OCI-LY3 (cell line): ENCODE data around the gene PKP1.

Experiments
- CTCF ChIP-seq: fragments of 200-600, 300-600 bp; sonication (generic); IDR thresholded peaks from 2 replicates; pipeline ENCODE4 v1.5.1; 2014; ENCODE audit warnings: antibody characterized with exemption, low read length, low read depth
- EZH2phosphoT487 ChIP-seq: fragments of 200-600 bp; shearing (Covaris generic); IDR thresholded peaks from 2 replicates; pipeline ENCODE4 v1.6.1; 2018; ENCODE audit warnings: antibody characterized with exemption, mixed run types, low read depth

DNA sequence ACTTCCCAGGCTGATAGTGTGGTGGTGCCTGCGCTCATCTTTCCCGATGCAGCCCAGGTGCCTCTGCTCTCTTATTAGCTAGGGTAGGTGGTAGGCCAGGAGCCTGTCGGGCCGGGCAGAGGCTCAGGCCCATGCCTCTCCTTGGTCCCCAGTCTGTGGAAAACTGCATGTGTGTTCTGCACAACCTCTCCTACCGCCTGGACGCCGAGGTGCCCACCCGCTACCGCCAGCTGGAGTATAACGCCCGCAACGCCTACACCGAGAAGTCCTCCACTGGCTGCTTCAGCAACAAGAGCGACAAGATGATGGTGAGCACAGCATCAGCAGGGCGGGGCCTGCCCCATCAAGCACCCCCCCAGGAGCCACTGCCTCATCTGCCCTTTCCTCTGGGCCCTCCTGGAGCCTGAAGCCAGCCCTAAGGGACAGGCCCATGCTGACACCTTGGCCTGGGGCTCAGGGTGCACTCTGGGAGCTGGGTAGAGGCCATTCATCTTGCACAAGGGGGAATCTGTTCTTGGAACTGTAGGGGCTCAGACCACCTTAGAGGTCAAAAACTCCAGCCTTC lies 38.6 kb downstream of the PKP1 start:
- TF ChIP-seq CTCF (no peak), EZH2phosphoT487 (no peak)
